ENCODE results near the gene OSBPL3.

OSBPL3 gene

DNA sequence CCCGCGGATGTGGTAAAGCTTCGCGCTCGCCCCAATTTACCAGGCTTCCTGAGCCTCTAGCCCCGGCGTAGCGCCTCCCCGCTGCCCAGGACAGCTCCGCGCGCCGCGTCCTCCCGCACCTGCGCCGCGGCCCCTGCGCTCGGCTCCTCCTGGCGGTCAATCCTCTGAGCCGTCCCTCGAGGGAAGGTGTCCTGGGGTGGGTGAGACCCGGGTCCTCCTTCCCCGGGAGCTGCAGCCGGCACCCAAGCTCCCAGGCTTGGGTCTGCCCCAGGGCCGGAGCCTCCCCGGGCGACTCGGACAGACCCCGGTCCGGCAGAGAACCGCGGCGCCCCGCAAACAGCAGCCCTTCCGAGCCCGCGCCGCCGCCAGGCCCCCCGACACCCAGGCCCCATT, 512 bp downstream of the OSBPL3 start:
- DNase-seq (ENCODE audit: low read depth): peak; percentile 69

DNA sequence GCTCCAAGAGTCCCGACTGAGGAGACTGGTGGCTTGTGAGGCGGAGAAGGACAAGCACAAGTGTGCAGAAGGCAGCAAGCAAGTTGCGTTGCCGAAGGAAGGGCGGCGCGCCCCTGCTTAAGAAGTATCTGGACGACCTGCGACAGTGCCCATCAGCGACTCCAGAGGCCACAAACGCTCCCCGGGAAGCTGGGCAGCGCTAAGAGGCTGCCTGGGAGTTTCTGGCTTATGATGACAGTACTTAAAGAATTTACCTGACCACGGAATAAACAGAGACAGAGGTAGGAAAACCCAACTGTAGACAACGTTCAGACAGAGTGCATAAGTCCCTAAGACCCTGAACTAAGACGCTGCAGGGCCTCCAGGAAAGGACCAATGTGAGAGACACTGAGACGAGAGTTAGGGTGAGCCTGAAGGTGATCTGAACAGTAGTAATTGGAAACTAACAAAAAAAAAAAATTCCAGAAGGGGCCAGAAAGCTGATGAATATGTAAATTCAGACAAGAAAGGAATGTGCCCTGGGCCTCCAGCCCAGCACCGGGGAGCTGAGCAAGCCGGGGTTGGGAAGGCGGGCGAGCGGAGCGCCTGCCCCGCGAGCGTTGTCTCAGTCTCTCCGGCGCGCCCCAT, 1.0 kb downstream of the OSBPL3 start:
- no peak for DNase-seq (ENCODE audit: low read depth)

DNA sequence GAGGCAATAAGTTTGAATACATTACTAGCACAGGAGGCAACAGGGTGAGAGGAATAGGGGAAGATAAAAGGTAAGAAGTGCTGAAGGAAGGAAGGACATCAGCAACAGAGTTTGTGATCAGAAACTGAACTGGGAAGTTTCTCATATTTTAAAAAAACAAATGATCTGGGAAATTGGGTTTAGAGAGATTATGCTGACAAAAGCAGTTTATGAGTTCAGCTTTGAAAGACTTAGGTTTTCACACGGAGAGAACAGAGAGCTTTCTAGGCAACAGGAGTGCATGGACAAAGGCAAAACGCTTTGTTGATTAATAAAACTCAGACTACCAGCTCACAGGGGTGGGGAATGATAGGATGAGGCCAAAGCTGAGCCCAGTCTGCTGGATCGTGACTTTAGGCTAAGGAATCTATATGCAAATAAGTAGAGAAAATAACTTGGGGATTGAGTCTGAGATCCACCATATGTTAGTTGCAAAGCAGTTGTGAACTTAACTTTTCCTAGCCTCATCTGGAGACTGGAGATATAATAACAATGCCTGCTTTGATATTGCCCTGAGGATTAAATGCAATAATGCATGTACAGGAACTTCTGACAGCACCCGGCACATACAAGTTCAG, 4.2 kb downstream of the OSBPL3 start:
- DNase-seq (ENCODE audit: low read depth): no peak

DNA sequence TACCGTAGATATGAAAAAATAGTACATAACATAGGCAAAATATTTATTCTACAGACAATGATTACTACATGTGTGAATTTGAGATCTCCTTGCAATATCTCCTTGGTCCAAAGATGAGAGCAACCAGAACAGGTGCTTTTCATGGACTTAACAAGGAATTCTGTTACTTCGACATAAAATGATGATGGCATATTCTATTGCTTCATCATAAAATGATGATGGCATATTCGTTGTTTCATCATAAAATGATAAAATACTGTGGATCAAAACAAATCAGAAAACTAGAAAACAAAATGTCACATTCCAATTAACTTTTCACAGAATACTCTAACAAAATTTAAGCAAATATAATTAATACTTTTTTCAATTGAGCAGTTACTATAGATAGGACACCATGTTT, 4.8 kb downstream of the OSBPL3 start:
- DNase-seq (ENCODE audit: low read depth): no peak

GRCh38 chr7:24974026-24974832, 5.7 kb downstream of the OSBPL3 start:
- DNase-seq (ENCODE audit: low read depth): no peak

DNA sequence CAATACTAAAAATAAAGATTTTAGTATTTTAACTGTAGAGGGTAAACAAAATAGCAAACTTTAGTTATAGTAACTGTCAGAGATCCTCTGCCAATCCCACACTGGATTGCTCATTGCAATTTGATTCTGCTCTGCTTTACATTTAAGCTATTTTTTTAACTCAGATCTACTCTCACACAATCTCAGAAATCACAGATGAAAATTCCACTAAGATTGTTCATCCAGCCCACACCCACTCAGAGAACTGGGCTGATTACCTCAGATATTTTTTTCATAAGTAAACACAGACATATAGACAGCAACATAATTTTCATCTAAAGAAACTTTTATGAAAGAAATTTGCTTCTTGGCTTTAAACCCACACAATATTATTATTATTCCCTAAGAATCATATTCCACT, 7.0 kb downstream of the OSBPL3 start:
- DNase-seq (ENCODE audit: low read depth): no peak

- DNase-seq (ENCODE audit: low read depth): no peak
These were observed 7.9 kb downstream of the OSBPL3 start for GRCh38 chr7:24972166-24972477.

DNA sequence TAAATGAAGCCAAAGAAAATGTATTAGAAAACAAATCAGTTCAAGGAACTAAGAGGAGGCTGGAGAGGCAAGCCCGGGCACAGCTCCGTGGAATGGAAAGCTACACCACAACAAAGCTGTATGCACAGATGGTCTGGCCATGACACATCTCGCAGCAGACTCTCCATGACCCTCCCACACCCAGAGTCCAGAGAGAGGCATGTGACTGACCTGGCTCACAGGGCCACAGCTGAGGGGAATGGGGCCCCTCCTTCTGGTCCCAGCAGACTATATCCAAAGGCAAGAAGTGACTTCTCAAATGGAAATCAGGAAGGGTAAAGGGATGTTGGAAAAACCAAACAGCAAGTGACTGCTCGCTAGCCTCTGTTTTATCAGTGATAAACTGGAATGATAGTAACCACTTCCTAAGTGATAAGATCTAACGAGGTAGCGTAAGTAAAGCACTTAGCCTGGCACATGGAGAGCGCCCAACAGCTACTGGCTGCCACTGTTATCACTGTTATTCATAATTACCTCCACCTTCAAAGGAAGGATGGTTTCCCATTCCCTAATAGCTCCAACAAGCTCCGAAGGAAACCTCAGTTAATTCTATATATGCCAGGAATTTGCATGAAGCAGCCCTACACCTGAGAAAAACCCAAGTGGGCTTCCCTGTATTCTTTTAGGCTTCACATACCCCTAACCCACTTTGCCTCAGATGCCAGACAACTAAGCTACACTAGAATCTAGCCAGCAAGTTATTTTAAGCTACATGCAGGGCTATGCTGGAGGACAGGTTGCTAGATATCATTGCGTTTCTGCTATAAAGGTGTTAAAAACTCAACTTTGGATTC, 8.4 kb downstream of the OSBPL3 start:
- no peak for DNase-seq (ENCODE audit: low read depth)

DNA sequence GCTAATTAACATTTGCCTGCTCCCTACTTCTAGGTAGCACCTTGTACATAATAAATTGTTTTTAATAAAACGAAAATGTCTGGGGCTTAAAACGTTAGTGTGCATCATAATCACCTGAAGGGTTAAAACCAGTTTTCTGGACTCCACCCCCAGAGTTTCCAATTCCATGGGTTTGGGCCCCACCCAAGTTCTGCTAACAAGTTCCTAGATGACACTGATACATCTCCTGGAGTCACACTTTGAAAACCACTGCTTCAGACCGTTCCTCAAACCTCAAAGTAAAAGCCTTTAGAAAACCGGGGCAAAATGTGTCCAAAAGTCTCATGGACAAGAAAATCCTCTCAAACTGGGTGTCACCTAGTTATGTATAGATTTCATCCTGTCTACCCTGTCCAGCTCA, 9.3 kb downstream of the OSBPL3 start:
- DNase-seq (ENCODE audit: low read depth): no peak

GRCh38 chr7:24968165-24968564, 11.8 kb downstream of the OSBPL3 start:
- DNase-seq (ENCODE audit: low read depth): no peak

DNA sequence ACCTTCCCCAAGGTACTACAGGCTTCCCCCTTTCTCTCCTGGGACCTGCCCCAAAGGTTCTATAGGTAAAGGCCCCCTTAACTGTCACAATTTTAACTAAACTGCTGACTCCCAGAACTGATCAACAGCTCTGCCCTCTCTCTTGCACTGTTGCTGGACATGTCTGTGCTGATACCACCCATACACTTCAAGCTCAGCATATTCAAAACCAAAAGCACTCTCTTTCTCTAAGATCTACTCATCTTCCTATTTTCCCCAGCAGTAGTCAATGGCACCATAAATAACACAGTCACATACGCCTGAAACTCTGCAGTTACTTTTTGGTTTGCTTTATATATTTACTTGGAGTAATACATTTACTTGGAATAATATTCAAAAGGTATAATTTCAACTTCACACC, 12.3 kb downstream of the OSBPL3 start:
- DNase-seq (ENCODE audit: low read depth): no peak

DNA sequence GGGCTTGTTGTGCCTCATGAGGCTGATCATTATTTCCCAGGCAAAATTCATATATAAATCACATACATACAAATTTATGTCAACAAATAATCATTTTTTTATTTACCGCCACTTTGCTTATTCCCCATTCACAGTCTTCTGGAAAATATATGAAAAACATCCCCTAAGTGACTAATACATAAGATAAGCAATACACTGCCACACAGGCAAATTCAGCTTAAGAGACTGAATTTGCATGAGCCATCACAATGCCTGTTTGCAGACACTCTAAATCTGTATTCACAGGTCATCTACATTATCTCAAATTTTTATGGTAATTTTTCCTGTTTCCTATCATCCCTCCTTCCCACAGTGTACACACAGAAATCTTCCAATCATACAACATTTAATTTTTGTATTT, 13.2 kb downstream of the OSBPL3 start:
- DNase-seq (ENCODE audit: low read depth): no peak

- DNase-seq (ENCODE audit: low read depth): no peak
These were observed 13.9 kb downstream of the OSBPL3 start for GRCh38 chr7:24965831-24966708.

GRCh38 chr7:24964191-24964590, 15.8 kb downstream of the OSBPL3 start:
- DNase-seq (ENCODE audit: low read depth): no peak

DNA sequence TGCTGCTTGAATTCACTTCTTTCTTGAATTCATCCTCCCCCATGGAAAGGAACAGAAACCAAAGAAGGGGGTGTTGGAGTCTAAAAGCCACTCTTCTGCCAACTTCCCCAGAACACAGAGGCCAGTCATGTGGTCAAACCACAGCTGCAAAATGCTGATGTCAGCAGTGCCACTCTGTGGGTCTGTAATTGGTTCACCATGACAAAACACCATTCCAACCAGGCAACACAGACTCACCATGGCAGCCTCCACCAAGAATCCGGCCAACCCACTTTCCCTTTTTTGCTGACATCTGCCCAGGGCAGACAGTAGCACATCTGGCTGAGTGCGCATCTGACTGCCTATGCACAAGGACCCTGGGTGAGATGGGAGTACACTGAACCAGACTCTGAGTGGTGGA, 16.8 kb downstream of the OSBPL3 start:
- DNase-seq (ENCODE audit: low read depth): no peak

DNA sequence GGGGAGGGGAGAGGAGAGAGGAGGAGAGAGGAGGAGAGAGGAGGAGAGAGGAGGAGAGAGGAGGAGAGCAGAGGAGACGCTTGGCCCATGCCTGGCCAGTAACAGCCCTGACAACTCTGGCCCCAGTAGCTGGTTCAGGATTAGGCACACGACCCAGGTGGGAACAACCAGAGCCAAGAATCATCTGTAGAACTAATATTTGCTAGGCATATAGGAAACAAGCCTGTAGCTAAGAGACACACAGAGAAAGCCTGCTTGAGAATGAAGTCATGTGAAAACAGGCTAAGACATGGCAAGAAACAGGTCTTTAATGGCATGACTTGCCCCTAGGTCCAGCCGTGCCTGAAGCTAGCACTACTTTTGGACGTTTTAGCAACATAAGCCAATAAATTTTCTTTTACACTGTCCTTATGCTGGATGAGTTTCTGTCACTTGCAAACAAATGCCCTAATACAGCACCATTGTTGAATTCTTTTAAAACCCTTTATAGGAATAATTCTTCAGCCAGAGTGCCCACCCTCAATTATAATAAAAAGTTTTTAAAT, 17.5 kb downstream of the OSBPL3 start:
- DNase-seq (ENCODE audit: low read depth): no peak

DNA sequence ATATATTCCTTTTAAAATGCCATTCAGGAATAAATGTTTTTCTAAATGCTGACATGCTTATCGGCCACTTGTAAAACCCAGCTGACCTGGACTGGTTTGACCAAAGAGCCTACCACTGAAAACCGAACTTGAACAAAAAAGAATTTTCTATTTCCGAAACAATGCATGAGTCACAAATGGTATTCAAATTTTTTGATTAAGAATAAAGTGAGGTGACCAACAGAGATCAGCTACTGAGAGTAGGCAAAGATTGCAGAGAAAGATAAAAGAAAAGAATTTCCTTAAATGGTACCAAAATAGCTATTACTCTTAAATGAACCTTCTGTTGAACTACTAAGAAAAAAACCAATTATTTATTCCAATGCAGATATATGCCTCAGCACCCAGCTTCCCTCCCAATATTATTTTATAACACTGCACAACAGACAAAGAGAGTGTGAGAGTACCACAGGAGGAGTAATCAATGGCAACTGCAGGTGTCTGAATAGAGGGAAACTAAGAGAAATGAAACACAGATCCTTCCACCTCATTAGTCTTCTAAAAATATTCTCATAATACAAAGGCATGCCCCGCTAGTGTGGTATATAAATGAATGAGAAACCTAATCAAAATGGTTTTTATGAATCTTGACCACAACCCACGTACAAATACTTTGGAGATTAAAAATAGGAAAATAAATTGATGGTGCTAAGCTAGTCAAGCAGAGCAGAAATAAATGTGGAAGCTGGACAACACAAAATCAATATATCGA, 20.1 kb downstream of the OSBPL3 start:
- no peak for DNase-seq (ENCODE audit: low read depth)

- no peak for DNase-seq (ENCODE audit: low read depth)
These were observed 21.6 kb downstream of the OSBPL3 start for GRCh38 chr7:24958399-24958798.

DNA sequence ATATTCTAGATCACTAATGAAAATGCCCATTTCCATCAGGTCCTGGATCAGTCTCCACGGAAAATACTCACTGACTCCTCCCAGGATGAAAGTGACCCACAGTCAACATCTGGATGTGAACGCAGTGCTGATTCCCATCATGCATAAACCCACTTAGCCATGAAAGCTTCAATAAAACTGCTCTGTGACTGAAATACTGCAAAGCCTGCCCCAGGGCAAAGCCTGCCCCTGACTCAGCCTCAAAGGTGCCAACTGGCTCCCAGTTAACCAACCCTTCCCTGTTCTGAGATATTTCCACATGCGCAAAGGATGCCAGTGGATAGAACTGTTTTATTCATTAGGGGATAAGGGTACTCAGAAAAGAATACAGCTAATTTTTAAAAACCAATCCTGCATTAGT, 24.0 kb downstream of the OSBPL3 start:
- DNase-seq (ENCODE audit: low read depth): no peak

DNA sequence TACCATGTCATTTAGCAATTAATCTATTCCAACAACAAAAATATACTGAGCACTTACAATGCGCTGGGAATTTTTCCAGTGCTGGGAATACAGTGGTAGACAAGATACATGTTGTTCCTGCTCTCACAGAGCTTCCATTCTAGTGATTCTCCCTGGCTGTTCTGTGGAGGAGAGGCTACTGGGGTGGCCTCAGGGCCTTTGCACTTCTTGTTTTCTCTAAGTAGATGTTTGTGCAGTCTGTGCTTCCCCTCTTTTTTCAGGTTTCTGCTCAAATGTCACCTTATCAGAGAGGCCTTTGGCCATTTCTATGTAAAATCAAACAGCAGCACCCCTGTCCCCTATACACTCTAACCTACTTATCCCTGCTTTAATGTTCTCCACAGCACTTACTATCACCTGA, 24.7 kb downstream of the OSBPL3 start:
- DNase-seq (ENCODE audit: low read depth): no peak

DNA sequence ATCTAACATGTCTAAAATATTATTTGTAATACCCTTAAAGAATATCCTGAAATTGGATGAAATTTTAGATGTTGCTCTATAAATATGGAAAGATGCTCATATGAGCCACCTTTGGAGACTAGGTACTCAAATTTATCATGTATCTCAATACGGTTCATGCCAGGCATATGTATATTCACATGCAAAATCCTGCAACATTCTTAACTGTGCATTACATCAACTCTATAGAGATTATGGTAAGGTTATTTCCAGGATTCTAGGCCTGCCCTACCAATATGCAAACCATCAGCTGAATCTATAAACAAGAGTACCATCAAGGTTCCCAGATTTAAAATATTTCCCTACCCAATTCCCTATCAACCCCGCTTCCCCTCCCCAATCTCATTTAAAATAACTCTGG, 27.5 kb downstream of the OSBPL3 start:
- DNase-seq (ENCODE audit: low read depth): no peak
